Activated CD8-positive, alpha-beta T cell treated with anti-CD3 and anti-CD28 coated beads for 36 hours (primary cell): ENCODE data around the gene SMIM29. TPM values are rescaled to one million over a fixed set of nuclear protein-coding genes. Genes with fewer than 3 reads are reported as not detected.

Experiments
- ATAC-seq: fragments of 200-7000 bp; cut with Tn5 transposase; one replicate; pipeline ENCODE4 v1.10.0; 2021; ENCODE audit warnings: mild to moderate bottlenecking, moderate library complexity
- CTCF ChIA-PET: fragments of 350-600 bp; sonication (Branson Sonifier 250); formaldehyde crosslinking; loops from one replicate; lab custom pipeline; 2021; ENCODE audit warnings: antibody characterized with exemption; lab: Charles Lee
- POLR2A ChIA-PET: fragments of 350-600 bp; sonication (Branson Sonifier 250); formaldehyde crosslinking; loops from one replicate; lab custom pipeline; 2021; ENCODE audit warnings: antibody characterized with exemption; lab: Charles Lee
- DNase-seq: peaks from one replicate; pipeline ENCODE4 v3.0.0-alpha.2; 2020
- H3K27ac Mint-ChIP-seq: one replicate; pipeline ENCODE4 v1.8.0; 2021; ENCODE audit warnings: mild to moderate bottlenecking, mixed read lengths
- H3K27me3 Mint-ChIP-seq: one replicate; pipeline ENCODE4 v1.8.0; 2021; ENCODE audit warnings: mixed read lengths
- H3K36me3 Mint-ChIP-seq: one replicate; pipeline ENCODE4 v1.8.0; 2021; ENCODE audit warnings: low read depth, mixed read lengths
- H3K4me1 Mint-ChIP-seq: one replicate; pipeline ENCODE4 v1.8.0; 2021; ENCODE audit warnings: low read depth, mixed read lengths
- H3K4me3 Mint-ChIP-seq: one replicate; pipeline ENCODE4 v1.8.0; 2021; ENCODE audit warnings: mild to moderate bottlenecking, moderate library complexity, mixed read lengths
- H3K9me3 Mint-ChIP-seq: one replicate; pipeline ENCODE4 v1.8.0; 2021; ENCODE audit warnings: mixed read lengths
- intact Hi-C: fragments of 100-400 bp; cut with micrococcal nuclease; formaldehyde crosslinking; loops from one replicate; pipeline ENCODE4 v1.10.0; 2022
- total RNA-seq, 2 experiments: library from RNA; stranded (reverse); gene quantifications; one replicate each; pipeline ENCODE4 v1.2.3, GENCODE V29; 2021
- TF ChIP-seq, protein P1 (sequence below): fragments of 200-600 bp; IDR thresholded peaks from one replicate; pipeline ENCODE4 v1.8.0; 2022; ENCODE audit warnings: antibody characterized with exemption, mild to moderate bottlenecking

SMIM29 gene
- total RNA-seq, 2 experiments from 2014 or later = 13.3 to 16.4 TPM

DNA sequence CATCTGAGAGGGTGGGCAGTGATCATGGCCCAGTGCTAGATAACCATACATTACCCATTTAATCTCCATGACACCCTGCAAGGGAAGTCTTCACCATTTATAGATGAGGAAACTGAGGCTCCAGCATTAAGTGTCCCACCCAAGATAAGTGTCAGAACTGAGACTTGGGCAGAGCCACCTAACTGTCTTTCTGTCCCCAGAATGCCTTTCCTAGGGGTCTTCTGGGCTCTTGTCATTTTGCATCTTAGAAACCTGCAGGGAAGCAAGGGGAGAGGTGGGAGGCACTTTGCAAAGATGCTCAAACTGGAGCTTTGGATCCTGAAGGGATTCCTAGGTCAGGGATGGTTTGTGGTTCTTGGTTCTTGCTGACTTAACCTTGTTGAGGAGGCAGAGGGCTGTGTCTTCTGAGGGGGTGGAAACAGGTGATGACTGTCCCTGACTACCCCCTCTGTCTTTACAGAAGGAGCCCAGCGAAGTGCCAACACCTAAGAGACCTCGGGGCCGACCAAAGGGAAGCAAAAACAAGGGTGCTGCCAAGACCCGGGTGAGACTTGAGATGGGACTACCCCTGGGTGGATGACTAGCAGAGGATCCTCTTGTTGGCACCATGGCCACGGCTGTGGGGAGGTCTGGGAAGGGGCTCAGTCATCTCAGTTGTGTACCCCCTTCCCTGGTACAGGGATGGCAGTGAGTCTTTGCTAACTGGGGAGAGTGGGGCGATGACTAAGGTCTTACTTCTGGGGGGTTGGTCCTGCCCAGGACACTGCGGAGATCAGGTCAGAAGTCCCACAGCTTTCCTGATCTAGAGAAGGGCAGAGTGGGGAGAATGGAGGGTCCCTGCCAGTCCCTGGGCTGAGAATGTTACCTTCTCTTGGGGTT is 6.3 kb downstream of the SMIM29 start:
- Mint-ChIP-seq H3K36me3 (peaks cover 70% of the 10 kb centered on the region), H3K9me3 (no peaks in the 10 kb centered on the region), H3K27me3 (no peaks in the 10 kb centered on the region), H3K4me3 (peak overlapping the region; percentile 21), H3K27ac (peak overlapping the region; percentile 97), H3K4me1 (peaks cover 79% of the 10 kb centered on the region)
- no peak for DNase-seq
- ChIA-PET POLR2A (interaction anchor here (0.8 to 3.0 kb wide), 6 partner anchors 46 to 184 kb away, joined by 3 to 13 read pairs (median 3); partner anchors contain the start of genes NUDT3 and RPS10), CTCF (interaction anchor here (0.6 to 1.9 kb wide), 2 partner anchors 46 to 83 kb away, joined by 3 to 7 read pairs; no protein-coding TSS in a partner anchor)
- ATAC-seq = no peak
- TF ChIP-seq, protein P1, sequence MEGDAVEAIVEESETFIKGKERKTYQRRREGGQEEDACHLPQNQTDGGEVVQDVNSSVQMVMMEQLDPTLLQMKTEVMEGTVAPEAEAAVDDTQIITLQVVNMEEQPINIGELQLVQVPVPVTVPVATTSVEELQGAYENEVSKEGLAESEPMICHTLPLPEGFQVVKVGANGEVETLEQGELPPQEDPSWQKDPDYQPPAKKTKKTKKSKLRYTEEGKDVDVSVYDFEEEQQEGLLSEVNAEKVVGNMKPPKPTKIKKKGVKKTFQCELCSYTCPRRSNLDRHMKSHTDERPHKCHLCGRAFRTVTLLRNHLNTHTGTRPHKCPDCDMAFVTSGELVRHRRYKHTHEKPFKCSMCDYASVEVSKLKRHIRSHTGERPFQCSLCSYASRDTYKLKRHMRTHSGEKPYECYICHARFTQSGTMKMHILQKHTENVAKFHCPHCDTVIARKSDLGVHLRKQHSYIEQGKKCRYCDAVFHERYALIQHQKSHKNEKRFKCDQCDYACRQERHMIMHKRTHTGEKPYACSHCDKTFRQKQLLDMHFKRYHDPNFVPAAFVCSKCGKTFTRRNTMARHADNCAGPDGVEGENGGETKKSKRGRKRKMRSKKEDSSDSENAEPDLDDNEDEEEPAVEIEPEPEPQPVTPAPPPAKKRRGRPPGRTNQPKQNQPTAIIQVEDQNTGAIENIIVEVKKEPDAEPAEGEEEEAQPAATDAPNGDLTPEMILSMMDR = no peak
- intact Hi-C loops = no loop called here

DNA sequence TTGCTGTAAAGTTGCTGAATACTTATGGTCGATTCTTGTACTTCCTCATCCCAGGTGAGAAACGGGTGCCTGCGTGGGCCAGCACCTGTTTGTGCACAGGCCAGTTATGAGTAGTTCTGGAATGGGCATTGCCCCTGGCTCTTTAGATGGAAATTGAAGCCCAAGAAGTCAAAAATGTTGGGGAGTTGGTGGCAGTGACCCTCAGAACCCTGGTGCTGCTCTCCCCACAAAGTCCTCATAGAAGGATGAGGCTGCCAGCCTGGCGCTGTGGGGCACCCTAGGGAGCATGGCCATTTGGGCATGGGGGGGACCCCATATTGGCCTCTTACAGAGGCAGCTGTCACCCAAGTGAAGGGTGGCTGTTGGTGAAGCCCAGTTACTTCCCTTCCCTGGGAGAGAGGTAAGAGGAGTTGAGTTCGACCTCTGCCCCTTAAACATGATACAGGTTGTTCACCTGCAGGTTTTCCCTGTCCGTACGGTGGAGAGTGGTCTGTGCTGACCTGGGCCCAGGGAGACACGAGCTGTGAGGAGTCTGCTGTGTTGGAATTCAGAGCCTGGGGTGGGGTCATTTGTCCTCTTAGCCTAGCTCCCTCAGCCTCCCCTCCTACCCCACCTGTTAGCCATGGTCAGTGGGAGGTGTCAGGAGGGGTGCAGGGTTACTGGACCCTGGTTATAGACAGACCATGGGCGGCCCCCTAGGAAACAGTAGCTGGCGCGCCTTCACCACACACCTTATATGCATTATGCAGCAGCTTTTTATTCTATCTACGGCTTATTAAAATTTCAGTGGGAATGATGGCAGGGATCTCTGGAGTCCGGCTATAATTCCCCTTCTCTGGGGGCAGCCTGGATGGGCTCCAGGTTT is 7.2 kb downstream of the SMIM29 start:
- Mint-ChIP-seq H3K9me3 (no peaks in the 10 kb centered on the region), H3K36me3 (peaks cover 70% of the 10 kb centered on the region), H3K4me3 (peak overlapping the region; percentile 18), H3K4me1 (peaks cover 72% of the 10 kb centered on the region), H3K27ac (peak overlapping the region; percentile 97), H3K27me3 (no peaks in the 10 kb centered on the region)
- no peak for ATAC-seq
- no peak for DNase-seq
- CTCF ChIA-PET = interaction anchor here (0.6 to 1.9 kb wide), 2 partner anchors 45 to 82 kb away, joined by 3 to 7 read pairs; no protein-coding TSS in a partner anchor
- intact Hi-C loops = no loop called here
- TF ChIP-seq, protein P1 = no peak
- POLR2A ChIA-PET = interaction anchor here (0.8 to 1.7 kb wide), 5 partner anchors 45 to 185 kb away, joined by 3 to 4 read pairs (median 3); partner anchors contain the start of genes NUDT3 and RPS10

DNA sequence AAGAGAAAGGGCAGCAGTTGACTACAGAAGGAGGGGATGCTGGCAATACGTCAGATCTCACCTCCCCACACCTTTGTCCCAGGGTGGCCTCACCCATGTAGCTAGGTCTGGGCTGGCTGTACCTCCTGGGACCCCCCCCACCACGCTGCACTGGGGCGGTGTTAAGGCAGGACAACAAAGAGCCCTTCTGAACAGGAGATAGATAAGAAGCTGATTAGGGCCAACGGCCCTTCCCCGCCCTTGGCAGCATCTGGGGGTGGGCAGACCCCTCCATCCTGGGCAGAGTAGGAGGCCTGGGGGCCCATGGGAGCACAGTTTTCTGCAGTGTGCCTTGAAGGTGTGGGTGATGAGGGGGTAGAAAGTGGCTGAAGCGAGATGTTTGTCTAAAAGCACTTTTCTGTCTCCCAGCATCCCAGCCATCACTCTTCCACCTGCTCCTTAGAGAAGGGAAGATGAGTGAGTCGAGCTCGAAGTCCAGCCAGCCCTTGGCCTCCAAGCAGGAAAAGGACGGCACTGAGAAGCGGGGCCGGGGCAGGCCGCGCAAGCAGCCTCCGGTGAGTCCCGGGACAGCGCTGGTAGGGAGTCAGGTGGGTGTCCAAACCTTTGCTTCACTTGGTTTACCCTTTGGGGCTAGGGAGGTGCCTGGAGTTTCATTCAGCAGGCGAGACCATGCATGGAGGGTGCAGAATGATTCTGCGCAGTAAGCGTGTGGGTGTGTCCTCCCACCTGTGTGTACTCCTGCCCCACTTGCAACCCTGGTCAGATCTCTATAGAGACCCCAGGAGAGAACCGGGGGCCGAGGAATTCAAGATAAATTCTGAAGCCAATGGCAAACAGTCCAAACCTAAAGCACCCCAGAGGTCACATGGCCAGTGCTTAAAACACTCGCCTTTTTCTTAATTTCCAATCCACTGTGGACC is 8.2 kb downstream of the SMIM29 start:
- H3K27ac Mint-ChIP-seq = peak overlapping the region; percentile 97
- ChIA-PET CTCF (interaction anchor here (1.9 kb wide), 1 partner anchor 44 kb away, joined by 7 read pairs; no protein-coding TSS in a partner anchor), POLR2A (interaction anchor here (1.0 to 1.7 kb wide), 2 partner anchors 8 to 152 kb away, joined by 3 read pairs; partner anchors contain the start of genes NUDT3 and SMIM29)
- intact Hi-C loops = no loop called here
- H3K4me1 Mint-ChIP-seq = peaks cover 70% of the 10 kb centered on the region
- peaks cover 67% of the 10 kb centered on the region for H3K36me3 Mint-ChIP-seq
- DNase-seq (no peak), ATAC-seq (no peak)
- H3K9me3 Mint-ChIP-seq = no peaks in the 10 kb centered on the region
- H3K4me3 Mint-ChIP-seq = peak overlapping the region; percentile 93
- no peaks in the 10 kb centered on the region for H3K27me3 Mint-ChIP-seq
- TF ChIP-seq, protein P1 = no peak

DNA sequence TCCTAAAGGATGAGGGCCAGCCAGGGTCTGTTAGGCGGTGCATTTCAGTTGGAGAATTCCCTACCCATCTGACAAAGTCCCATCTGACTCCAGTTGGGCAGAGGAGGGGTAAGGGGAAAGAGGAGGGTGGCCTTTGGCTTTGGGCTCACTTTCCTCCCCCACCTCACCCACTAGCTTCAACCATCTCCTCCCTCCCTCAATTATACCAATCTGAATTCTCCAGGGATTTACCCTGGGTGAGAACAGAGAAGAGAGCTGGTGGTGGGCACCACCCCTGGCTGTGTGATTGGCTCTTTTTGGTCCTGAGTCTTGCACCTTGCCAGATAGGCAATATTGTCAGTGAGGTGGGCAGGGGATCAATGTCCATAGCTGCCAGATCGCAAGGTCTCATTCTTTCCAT is 8.9 kb downstream of the SMIM29 start:
- peaks cover 62% of the 10 kb centered on the region for H3K36me3 Mint-ChIP-seq
- ChIA-PET POLR2A (interaction anchor here (1.0 kb wide), 1 partner anchor 9 kb away, joined by 3 read pairs; the partner anchor contains the start of gene SMIM29), CTCF (no interaction called here)
- ATAC-seq (no peak), DNase-seq (no peak)
- H3K4me1 Mint-ChIP-seq = peaks cover 63% of the 10 kb centered on the region
- TF ChIP-seq, protein P1 = no peak
- H3K27ac Mint-ChIP-seq = peak overlapping the region; percentile 97
- H3K4me3 Mint-ChIP-seq = peak overlapping the region; percentile 93
- no peaks in the 10 kb centered on the region for H3K9me3 Mint-ChIP-seq
- intact Hi-C loops = loop anchor here (5.0 kb wide), 1 partner anchor 43 kb away; no protein-coding TSS in a partner anchor
- no peaks in the 10 kb centered on the region for H3K27me3 Mint-ChIP-seq
